Lung (tissue), 13 donors: ENCODE measurements around the gene ARID1B. TPM values are rescaled to one million over a fixed set of nuclear protein-coding genes. Genes with fewer than 3 reads are reported as not detected.

Experiments
- ATAC-seq: fragments of 200-7000 bp; cut with Tn5 transposase; one replicate; pipeline ENCODE4 v1.9.1; 2020; ENCODE audit warnings: moderate number of reproducible peaks; ENCODE audit not compliant: insufficient read depth, low FRiP score
- DNase-seq, 3 donors: peaks; one replicate each; pipeline ENCODE4 v3.0.0-alpha.2; 2013 to 2017
- H3K27ac ChIP-seq, 2 donors: one replicate each; pipeline ENCODE4 v1.5.1; 2013; ENCODE audit warnings: mild to moderate bottlenecking in 2 of 2, moderate library complexity in 2 of 2, control low read depth in 1 of 2, inconsistent platforms in 1 of 2, low read depth in 1 of 2, low read length in 1 of 2
- H3K27me3 ChIP-seq, 3 donors: one replicate each; pipeline ENCODE4 v1.5.1; 2013; ENCODE audit warnings: low read length in 2 of 3; ENCODE audit not compliant: control insufficient read depth in 3 of 3, insufficient read depth in 3 of 3
- H3K36me3 ChIP-seq, 4 donors: one replicate each; pipeline ENCODE4 v1.5.1; 2013; ENCODE audit warnings: low read length in 4 of 4, mild to moderate bottlenecking in 1 of 4, moderate library complexity in 1 of 4; ENCODE audit not compliant: control insufficient read depth in 4 of 4, insufficient read depth in 4 of 4
- H3K4me1 ChIP-seq, 5 donors: one replicate each; pipeline ENCODE4 v1.5.1; 2013; ENCODE audit warnings: low read length in 5 of 5, mild to moderate bottlenecking in 2 of 5, moderate library complexity in 1 of 5; ENCODE audit not compliant: control insufficient read depth in 5 of 5, insufficient read depth in 5 of 5
- H3K4me3 ChIP-seq: one replicate; pipeline ENCODE4 v1.5.1; 2013; ENCODE audit warnings: mild to moderate bottlenecking, control low read depth, moderate library complexity
- H3K9ac ChIP-seq, 2 donors: one replicate each; pipeline ENCODE4 v1.5.1; 2013; ENCODE audit warnings: low read length in 2 of 2, control low read depth in 1 of 2; ENCODE audit not compliant: insufficient read depth in 1 of 2
- H3K9me3 ChIP-seq, 4 donors: one replicate each; pipeline ENCODE4 v1.5.1; 2013; ENCODE audit warnings: low read length in 3 of 4, mild to moderate bottlenecking in 1 of 4, moderate library complexity in 1 of 4; ENCODE audit not compliant: control insufficient read depth in 4 of 4, insufficient read depth in 3 of 4
- CTCF ChIP-seq: IDR thresholded peaks from 2 replicates; pipeline ENCODE4 v1.5.1; 2012; ENCODE audit warnings: mild to moderate bottlenecking; ENCODE audit errors: control extremely low read depth, extremely low read depth
- WGBS, 2 donors: extraction: QIAGEN DNeasy Blood & Tissue Kit; methylation state at CpG; one replicate each; pipeline ENCODE4 v1.1.7; 2013; 5-methylcytosine and 5-hydroxymethylcytosine counted together
- polyA plus RNA-seq, 2 donors: library from polyadenylated mRNA; stranded (reverse); fragments of 200-250 nt; gene quantifications; one replicate each; pipeline ENCODE4 v1.2.1, GENCODE V29; 2013
- small RNA-seq: library from RNA; depleted of rRNA; stranded (forward); fragments of <200 nt; gene quantifications from one replicate; pipeline ENCODE3, GENCODE V24; 2014; ENCODE audit warnings: low replicate concordance
- total RNA-seq, 2 donors: library from RNA; depleted of rRNA in 1 of 2; stranded (reverse); fragments of >200 nt in 1 of 2; gene quantifications; one replicate each; pipeline ENCODE4 v1.2.1, GENCODE V29; 2014 to 2021
- donor health status: control.
- donor health status: control.
- donor health status: Bipolar disorder and iron deficiency.
- donor health status: healthy.
- donor health status: DM: yes; HTN: yes; CAD: no.

Gene ARID1B
- total and polyA plus RNA-seq, 4 donors: 10.5 to 239 (median 50.9) TPM

GRCh38 chr6:157258878-157259277, 481.7 kb downstream of the ARID1B start:
- Histone ChIP-seq H3K27ac (no peak overlapping the region), H3K9ac (no peak overlapping the region), H3K9me3 (no peaks in the 10 kb centered on the region), H3K4me3 (no peak overlapping the region), H3K4me1 (peaks cover 0 to 18% (median 0%) of the 10 kb centered on the region in 5 donors), H3K36me3 (no peaks in the 10 kb centered on the region), H3K27me3 (no peaks in the 10 kb centered on the region)
- WGBS, 2 donors: 87 to 91% methylated on average over 11 of the region's 11 CpGs
- DNase-seq: no peak
- no peak for TF ChIP-seq CTCF
- no peak for ATAC-seq

- Histone ChIP-seq H3K4me1 (peaks cover 0 to 18% (median 0%) of the 10 kb centered on the region in 5 donors), H3K9ac (no peak overlapping the region), H3K27me3 (no peaks in the 10 kb centered on the region), H3K4me3 (no peak overlapping the region), H3K9me3 (no peaks in the 10 kb centered on the region), H3K27ac (no peak overlapping the region), H3K36me3 (no peaks in the 10 kb centered on the region)
- no peak for ATAC-seq
- WGBS, 2 donors: 94 to 97% methylated on average over 9 of the region's 9 CpGs
- DNase-seq: no peak
- no peak for TF ChIP-seq CTCF
Observed at GRCh38 chr6:157259443-157259842, 482.3 kb downstream of the ARID1B start.

Small RNA genes lying within 50 kb of the gene (small RNA-seq; reads per million reads assigned to genes)
- gene AL355297.2 (0.25 reads per million, percentile 23 among the genes with 10 or more reads in this experiment), gene MIR4466 (not detected)
